PC-3 (cell line): ENCODE measurements around the gene ABCB8.

ENCODE experiments used
- EZH2 ChIP-seq: fragments of 300-600 bp; sonication (generic); IDR thresholded peaks from one replicate; pipeline ENCODE4 v1.6.1; 2017; ENCODE audit warnings: antibody characterized with exemption, mild to moderate bottlenecking, low read length; ENCODE audit not compliant: unreplicated experiment
- TF ChIP-seq, protein P1 (sequence below): fragments of 300-600 bp; sonication (generic); conservative IDR thresholded peaks from 2 replicates; pipeline ENCODE4 v1.5.1; 2017; ENCODE audit warnings: antibody characterized with exemption, low read depth, mild to moderate bottlenecking, low read length

- TF ChIP-seq, protein P1, sequence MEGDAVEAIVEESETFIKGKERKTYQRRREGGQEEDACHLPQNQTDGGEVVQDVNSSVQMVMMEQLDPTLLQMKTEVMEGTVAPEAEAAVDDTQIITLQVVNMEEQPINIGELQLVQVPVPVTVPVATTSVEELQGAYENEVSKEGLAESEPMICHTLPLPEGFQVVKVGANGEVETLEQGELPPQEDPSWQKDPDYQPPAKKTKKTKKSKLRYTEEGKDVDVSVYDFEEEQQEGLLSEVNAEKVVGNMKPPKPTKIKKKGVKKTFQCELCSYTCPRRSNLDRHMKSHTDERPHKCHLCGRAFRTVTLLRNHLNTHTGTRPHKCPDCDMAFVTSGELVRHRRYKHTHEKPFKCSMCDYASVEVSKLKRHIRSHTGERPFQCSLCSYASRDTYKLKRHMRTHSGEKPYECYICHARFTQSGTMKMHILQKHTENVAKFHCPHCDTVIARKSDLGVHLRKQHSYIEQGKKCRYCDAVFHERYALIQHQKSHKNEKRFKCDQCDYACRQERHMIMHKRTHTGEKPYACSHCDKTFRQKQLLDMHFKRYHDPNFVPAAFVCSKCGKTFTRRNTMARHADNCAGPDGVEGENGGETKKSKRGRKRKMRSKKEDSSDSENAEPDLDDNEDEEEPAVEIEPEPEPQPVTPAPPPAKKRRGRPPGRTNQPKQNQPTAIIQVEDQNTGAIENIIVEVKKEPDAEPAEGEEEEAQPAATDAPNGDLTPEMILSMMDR: no peak
- TF ChIP-seq EZH2: no peak
Observed at GRCh38 chr7:151048911-151049463, 20.7 kb downstream of the ABCB8 start.
